Activated naive CD4-positive, alpha-beta T cell treated with Interleukin-2 at 50 U/mL for 16 hours (primary cell): ENCODE data around the gene MYEOV.

Experiments used
- DNase-seq: peaks from one replicate; pipeline ENCODE4 v3.0.0-alpha.2; 2020

The MYEOV gene

DNA sequence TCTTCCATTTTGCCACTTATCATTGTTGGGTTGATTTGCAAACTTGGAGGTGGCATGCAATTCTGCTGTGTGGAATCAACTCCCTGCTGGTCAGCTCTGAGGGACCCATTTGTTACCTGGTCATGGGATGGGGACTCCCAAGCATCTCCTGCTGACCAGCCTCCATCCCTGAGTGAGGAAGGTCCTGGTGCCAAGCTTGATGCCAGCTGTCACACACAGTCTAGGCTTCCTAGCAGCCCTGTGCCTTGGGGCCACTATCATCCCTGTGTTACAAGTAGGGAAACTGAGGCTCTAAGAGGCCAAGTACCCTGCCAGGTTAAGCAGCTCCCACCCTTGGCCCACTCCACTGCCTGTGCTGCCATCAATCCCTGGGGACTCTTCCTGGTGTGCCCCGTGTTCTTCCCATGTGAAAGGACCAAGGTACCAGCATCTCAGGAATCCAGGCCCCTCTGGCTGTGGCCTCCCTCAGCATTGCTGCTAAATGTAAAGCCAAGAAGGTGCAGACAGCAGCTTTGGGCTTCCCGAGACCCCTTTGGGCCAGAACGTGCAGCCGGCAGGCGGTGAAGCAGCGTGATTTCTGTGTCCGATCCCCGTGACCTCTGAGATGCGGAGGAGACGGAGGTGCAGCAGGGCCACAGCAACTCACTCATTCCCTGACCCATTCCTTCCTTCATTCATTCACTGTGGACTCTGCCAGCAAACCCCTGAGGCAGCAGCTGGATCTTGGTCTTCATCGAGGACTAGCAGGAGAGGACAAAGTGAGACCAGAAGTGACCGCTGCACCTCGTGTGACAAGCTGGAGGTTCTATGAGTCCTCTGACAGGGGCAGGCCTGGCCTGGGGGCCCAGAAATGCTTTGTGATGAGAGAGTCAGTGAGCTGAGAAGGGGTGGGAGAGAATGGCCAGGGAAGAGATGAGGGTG lies 49.7 kb downstream of the MYEOV start:
- DNase-seq, result no peak

- no peak for DNase-seq
Measured at GRCh38 chr11:69344570-69345145, 50.7 kb downstream of the MYEOV start.
